GM10266 (cell line): Measurements from ENCODE around the gene MFN2.
"Not testable (repeated sequence)": the region's sequence is repeated elsewhere in the genome, so short reads cannot be mapped to it uniquely, and the experiment has no call there.

Experiments
- DNase-seq: peaks from one replicate; pipeline ENCODE4 v3.0.0; 2012; ENCODE audit errors: extremely low spot score
- TF ChIP-seq, protein P1 (sequence below): IDR thresholded peaks from 2 replicates; pipeline ENCODE4 v1.5.1; 2012; ENCODE audit warnings: mild to moderate bottlenecking, low read depth; ENCODE audit not compliant: control insufficient read depth, insufficient read depth; ENCODE audit errors: missing control alignments

The MFN2 gene

DNA sequence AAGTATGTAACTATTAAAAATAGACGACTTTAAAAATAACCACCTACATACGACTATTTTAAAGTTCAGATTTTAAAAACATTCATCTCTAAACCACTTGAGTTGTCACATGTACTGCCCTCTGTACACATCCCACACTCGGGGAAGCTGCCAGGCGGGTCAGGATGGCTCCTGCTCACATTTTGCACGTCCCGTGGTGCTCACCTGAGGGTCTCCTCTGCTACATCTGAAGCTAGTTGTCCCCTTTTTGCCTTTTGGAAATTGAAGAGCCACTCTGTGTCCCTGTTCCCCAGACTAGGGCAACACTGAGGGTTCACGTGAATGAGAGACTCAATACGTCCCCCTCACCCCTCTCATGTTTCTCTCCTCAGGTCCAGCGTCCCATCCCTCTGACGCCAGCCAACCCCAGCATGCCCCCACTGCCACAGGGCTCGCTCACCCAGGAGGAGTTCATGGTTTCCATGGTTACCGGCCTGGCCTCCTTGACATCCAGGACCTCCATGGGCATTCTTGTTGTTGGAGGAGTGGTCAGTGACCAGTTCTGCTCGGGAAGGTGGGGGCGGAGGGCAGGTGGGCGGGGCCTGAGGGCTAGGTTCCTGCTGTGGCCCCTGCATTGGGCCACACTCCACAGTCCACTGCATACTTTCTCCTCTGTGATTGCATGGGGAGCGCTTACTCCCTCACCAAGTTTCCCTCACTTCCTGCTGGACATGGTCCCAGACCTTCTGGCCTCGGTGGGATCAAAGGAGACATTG, 26.1 kb downstream of the MFN2 start:
- TF ChIP-seq, protein P1, sequence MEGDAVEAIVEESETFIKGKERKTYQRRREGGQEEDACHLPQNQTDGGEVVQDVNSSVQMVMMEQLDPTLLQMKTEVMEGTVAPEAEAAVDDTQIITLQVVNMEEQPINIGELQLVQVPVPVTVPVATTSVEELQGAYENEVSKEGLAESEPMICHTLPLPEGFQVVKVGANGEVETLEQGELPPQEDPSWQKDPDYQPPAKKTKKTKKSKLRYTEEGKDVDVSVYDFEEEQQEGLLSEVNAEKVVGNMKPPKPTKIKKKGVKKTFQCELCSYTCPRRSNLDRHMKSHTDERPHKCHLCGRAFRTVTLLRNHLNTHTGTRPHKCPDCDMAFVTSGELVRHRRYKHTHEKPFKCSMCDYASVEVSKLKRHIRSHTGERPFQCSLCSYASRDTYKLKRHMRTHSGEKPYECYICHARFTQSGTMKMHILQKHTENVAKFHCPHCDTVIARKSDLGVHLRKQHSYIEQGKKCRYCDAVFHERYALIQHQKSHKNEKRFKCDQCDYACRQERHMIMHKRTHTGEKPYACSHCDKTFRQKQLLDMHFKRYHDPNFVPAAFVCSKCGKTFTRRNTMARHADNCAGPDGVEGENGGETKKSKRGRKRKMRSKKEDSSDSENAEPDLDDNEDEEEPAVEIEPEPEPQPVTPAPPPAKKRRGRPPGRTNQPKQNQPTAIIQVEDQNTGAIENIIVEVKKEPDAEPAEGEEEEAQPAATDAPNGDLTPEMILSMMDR = no peak

DNA sequence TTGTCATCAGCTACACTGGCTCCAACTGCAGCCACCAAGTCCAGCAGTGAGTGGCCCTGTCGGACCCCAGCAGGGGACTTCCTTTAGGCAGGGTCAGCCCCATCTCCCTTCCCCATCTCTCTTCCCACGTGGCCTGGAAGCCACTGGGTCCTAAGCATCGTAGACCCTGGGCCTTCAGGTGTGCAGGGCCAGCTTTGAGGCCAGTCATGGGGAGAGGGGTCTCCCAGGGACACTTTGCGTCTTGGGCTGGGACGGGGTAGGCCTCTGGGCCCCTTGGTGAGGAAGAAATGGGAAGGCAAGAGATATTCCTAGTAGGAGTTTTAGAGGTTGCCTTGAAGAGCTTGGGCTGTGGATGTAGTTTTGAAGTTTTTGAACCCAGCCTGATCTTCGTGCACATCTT, 27.0 kb downstream of the MFN2 start:
- DNase-seq = no peak
- TF ChIP-seq, protein P1 = no peak

More for the DNA sequence above, 26.1 kb downstream of the MFN2 start:
- no peak for DNase-seq

DNA sequence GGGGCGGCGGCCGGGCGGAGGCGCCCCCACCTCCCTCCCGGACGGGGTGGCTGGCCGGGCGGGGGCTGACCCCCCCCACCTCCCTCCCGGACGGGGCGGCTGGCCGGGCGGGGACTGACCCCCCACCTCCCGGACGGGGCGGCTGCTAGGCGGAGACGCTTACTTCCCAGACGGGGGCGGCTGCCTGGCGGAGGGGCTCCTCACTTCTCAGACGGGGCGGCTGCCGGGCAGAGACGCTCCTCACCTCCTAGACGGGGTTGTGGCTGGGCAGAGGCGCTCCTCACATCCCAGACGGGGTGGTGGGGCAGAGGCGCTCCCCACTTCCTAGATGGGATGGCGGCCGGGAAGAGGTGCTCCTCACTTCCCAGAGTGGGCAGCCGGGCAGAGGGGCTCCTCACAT, 28.1 kb downstream of the MFN2 start:
- not testable (repeated sequence) for DNase-seq

DNA sequence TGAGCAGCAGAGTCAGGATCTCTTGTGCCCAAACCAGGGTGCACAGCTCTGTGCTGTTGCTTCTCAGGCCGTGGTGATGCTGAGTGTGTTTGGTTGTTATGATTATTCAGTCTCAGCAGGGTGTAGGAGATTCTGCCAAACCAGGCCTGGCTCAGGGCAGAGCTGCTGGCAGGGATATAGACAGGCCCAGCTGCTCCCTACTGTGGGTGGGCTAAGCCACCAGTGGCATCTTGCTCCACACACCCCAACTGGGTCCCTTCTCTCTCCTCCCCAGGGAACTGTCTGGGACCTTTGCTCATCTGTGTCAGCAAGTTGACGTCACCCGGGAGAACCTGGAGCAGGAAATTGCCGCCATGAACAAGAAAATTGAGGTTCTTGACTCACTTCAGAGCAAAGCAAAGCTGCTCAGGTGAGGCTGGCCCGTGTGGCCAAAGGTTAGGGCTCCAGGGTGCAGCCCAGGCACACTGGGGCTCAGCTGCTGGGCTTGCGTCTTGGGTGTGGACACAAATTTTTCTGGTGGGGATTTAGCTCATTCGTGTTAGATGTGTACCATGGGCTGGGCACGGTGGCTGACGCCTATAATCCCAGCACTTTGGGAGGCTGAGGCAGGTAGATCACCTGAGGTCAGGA, 29.2 kb downstream of the MFN2 start:
- DNase-seq = no peak
- TF ChIP-seq, protein P1 = no peak

DNA sequence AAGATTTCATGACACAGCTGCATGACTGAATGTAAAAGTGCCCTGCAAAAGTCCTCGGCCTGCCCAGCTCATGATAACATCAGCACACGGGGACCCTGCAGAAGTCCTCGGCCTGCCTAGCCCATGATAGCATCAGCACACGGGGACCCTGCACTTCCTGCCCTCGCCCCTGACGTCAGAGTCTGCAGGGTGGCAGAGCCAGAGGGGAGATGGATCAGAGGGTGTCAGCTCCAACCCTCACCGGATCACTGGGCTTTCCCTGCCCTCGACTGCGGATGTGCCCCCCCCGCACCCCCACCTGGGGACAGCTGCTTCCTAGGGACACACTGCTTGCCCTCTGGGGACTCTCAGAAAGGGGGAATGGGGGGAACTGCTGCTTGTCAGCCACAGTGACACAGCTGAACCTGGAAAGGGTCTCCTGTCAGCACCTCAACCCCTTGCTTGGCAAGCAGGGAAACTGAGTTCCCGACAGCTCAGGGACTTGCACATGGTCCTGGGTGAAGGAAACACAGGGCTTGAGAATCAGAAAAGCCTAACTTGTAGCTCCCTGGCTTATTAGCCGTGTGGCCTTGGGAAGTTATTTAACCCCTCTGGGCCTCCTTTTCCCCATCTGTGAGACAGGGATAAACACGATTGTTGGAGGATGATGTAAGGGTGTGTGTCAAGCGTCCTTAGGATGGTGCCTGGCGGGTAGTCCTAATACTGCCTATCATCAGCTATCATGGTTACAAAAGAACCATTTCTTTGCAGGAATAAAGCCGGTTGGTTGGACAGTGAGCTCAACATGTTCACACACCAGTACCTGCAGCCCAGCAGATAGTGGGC, 30.7 kb downstream of the MFN2 start:
- TF ChIP-seq, protein P1 = no peak
- no peak for DNase-seq

DNA sequence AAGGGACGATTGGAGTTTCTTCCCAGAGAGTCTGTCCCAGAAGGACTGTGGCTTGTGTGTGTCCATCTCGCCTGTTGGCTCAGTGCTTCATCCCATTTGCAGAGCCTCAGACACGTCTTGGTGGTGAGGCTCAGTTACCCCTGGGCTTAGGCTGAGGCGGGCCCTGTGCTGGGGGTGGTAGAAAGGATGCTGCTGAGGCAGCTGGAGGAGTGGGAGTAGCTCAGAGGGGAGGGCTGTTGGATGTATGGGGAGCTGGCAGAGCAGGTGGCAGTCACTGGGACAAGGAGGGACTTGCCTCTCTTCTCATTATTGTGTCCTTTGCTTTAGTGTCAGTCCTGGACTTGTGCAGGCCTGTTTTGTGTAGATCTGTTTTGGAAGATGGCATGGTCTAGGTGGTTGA, 31.8 kb downstream of the MFN2 start:
- DNase-seq = no peak
- TF ChIP-seq, protein P1 = no peak

DNA sequence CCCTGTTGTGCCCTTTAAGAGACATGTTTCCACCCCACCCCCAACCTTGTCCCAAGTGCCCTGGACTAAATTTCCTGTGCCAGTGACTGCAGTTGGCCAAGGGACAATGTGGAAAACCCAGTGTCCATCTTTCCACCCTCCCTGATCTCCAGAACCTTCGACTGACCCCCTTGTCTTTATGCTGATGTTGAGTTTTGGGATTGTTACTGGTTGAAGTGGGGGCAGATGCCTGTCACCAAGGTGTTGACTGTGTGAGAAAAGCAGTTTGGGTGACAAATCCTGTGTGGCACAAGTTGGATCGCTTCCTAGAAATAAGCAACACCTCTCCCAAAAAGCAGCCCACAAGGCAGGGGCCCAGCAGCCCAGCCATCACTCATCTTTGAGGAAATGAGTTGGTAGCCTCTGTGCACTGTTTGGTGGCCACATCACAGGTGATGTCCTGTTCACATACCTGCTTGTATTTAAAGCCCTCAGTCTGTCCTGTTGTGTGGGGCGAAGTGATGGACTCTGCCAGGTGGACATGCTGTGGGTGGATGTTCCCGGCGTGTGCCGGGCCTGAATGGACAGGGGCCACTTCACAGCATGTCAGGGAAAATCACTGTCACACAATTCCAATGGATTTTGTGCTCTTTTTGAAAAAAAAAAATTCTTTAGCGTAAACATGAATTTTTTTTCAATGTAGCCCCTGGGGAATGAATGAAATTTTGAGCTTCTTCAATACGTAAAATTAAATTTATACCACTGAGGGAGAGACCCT, 32.5 kb downstream of the MFN2 start:
- TF ChIP-seq, protein P1 = no peak
- DNase-seq = no peak
